GM23338 (cell line): Measurements from ENCODE around the gene PPAN. TPM values are rescaled to one million over a fixed set of nuclear protein-coding genes. Genes with fewer than 3 reads are reported as not detected.

Experiments
- ATAC-seq: fragments of 200-7000 bp; cut with Tn5 transposase; 3 replicates; pipeline ENCODE4 v1.9.1; 2020
- DNase-seq: peaks from one replicate; pipeline ENCODE4 v3.0.0-alpha.2; 2015; ENCODE audit warnings: low spot score
- H2AFZ ChIP-seq: fragments of 200-600 bp; sonication (generic); 2 replicates; pipeline ENCODE4 v1.8.0; 2016; ENCODE audit warnings: antibody characterized with exemption, mild to moderate bottlenecking, moderate library complexity
- H3F3A ChIP-seq: fragments of 200-600 bp; sonication (generic); replicated peaks from 2 replicates; pipeline ENCODE4 v1.8.0; 2017; ENCODE audit warnings: antibody characterized with exemption, mixed run types, low read depth
- H3K27ac ChIP-seq: fragments of 200-600 bp; sonication (generic); 2 replicates; pipeline ENCODE4 v1.6.1; 2016; ENCODE audit warnings: low read depth
- H3K27me3 ChIP-seq: fragments of 200-600 bp; sonication (generic); 2 replicates; pipeline ENCODE4 v1.8.0; 2016; ENCODE audit warnings: mild to moderate bottlenecking, mixed run types, moderate library complexity; ENCODE audit not compliant: insufficient read depth
- H3K36me3 ChIP-seq: fragments of 200-600 bp; sonication (generic); 2 replicates; pipeline ENCODE4 v1.8.0; 2016; ENCODE audit warnings: mild to moderate bottlenecking; ENCODE audit not compliant: insufficient read depth
- H3K4me1 ChIP-seq: fragments of 200-600 bp; sonication (generic); 2 replicates; pipeline ENCODE4 v1.8.0; 2016; ENCODE audit warnings: mild to moderate bottlenecking, moderate library complexity; ENCODE audit not compliant: insufficient read depth
- H3K4me2 ChIP-seq: fragments of 200-600 bp; sonication (generic); 2 replicates; pipeline ENCODE4 v1.7.1; 2017; ENCODE audit warnings: mixed run types
- H3K4me3 ChIP-seq: fragments of 200-600 bp; sonication (generic); 2 replicates; pipeline ENCODE4 v1.6.1; 2016; ENCODE audit warnings: mixed run types
- H3K79me2 ChIP-seq: fragments of 200-600 bp; sonication (generic); replicated peaks from 2 replicates; pipeline ENCODE4 v1.8.0; 2017; ENCODE audit warnings: mild to moderate bottlenecking; ENCODE audit not compliant: insufficient read depth
- H3K9me2 ChIP-seq: fragments of 200-600 bp; sonication (generic); 2 replicates; pipeline ENCODE4 v1.8.0; 2017; ENCODE audit not compliant: insufficient read depth
- H4K20me1 ChIP-seq: fragments of 200-600 bp; sonication (generic); replicated peaks from 2 replicates; pipeline ENCODE4 v1.8.0; 2017; ENCODE audit warnings: mild to moderate bottlenecking; ENCODE audit not compliant: insufficient read depth
- H3K27ac Mint-ChIP-seq: 2 replicates; pipeline ENCODE4 v1.8.0; 2020; ENCODE audit warnings: inconsistent platforms, mild to moderate bottlenecking, moderate library complexity, mixed read lengths
- H3K27me3 Mint-ChIP-seq: 3 replicates; pipeline ENCODE4 v1.8.0; 2022; ENCODE audit warnings: low read depth, mild to moderate bottlenecking, moderate library complexity, mixed read lengths, inconsistent platforms; ENCODE audit not compliant: insufficient read depth, poor library complexity
- H3K36me3 Mint-ChIP-seq: 3 replicates; pipeline ENCODE4 v1.8.0; 2021; ENCODE audit warnings: low read depth, mild to moderate bottlenecking, inconsistent platforms, moderate library complexity, mixed read lengths
- H3K4me1 Mint-ChIP-seq: 3 replicates; pipeline ENCODE4 v1.8.0; 2020; ENCODE audit warnings: mild to moderate bottlenecking, inconsistent platforms, mixed read lengths
- H3K4me3 Mint-ChIP-seq: 3 replicates; pipeline ENCODE4 v1.8.0; 2021; ENCODE audit warnings: moderate library complexity, mild to moderate bottlenecking, inconsistent platforms, mixed read lengths
- H3K9me3 Mint-ChIP-seq: 3 replicates; pipeline ENCODE4 v1.8.0; 2020; ENCODE audit warnings: moderate library complexity, mild to moderate bottlenecking, inconsistent platforms, mixed read lengths
- CREB1 ChIP-seq: fragments of 250-450 bp; sonication (Bioruptor Pico); IDR thresholded peaks from 2 replicates; pipeline ENCODE4 v1.5.0; 2020; ENCODE audit warnings: low read depth, mild to moderate bottlenecking, moderate library complexity
- ETS1 ChIP-seq: IDR thresholded peaks from 2 replicates; pipeline ENCODE4 v1.6.1; 2016; ENCODE audit warnings: antibody characterized with exemption
- EZH2 ChIP-seq: fragments of 200-600 bp; sonication (generic); IDR thresholded peaks from one replicate; pipeline ENCODE4 v1.8.0; 2017; ENCODE audit warnings: antibody characterized with exemption, mild to moderate bottlenecking, low read depth; ENCODE audit not compliant: unreplicated experiment
- EZH2phosphoT487 ChIP-seq: fragments of 200-600 bp; sonication (generic); IDR thresholded peaks from one replicate; pipeline ENCODE4 v1.8.1; 2018; ENCODE audit warnings: antibody characterized with exemption; ENCODE audit not compliant: unreplicated experiment
- JUNB ChIP-seq: IDR thresholded peaks from one replicate; pipeline ENCODE4 v1.6.1; 2016; ENCODE audit warnings: antibody characterized with exemption; ENCODE audit not compliant: unreplicated experiment
- POLR2AphosphoS5 ChIP-seq: IDR thresholded peaks from 2 replicates; pipeline ENCODE4 v1.6.1; 2016; ENCODE audit warnings: antibody characterized with exemption, low read depth
- STAT1 ChIP-seq: IDR thresholded peaks from one replicate; pipeline ENCODE4 v1.6.1; 2016; ENCODE audit warnings: antibody characterized with exemption; ENCODE audit not compliant: unreplicated experiment
- ZNF114 ChIP-seq: fragments of 250-450 bp; sonication (Bioruptor Pico); IDR thresholded peaks from 2 replicates; pipeline ENCODE4 v1.5.0; 2020; ENCODE audit warnings: mild to moderate bottlenecking, moderate library complexity
- ZNF331 ChIP-seq: fragments of 250-450 bp; sonication (Bioruptor Pico); IDR thresholded peaks from 2 replicates; pipeline ENCODE4 v1.5.0; 2020; ENCODE audit warnings: low read depth, mild to moderate bottlenecking, moderate library complexity
- polyA plus RNA-seq: library from polyadenylated mRNA; unstranded; fragments of >200 nt; fragmentation: Nextera tagmentation; extraction: Ambion mirVana; gene quantifications from 2 replicates; pipeline ENCODE4 v1.2.1, GENCODE V29; 2016
- total RNA-seq: library from RNA; depleted of rRNA; stranded (reverse); fragments of >200 nt; shearing (Covaris generic); gene quantifications from 2 replicates; pipeline ENCODE4 v1.2.3, GENCODE V29; 2014
- TF ChIP-seq, protein P1 (sequence below), 2 experiments: fragments of 200-600 bp in 1 of 2; sonication (generic) in 1 of 2; conservative IDR thresholded peaks; 2 replicates each; pipeline versions ENCODE4 v1.5.1 to v1.6.1; 2016 to 2017; ENCODE audit warnings: antibody characterized with exemption in 2 of 2, low read depth in 2 of 2, mild to moderate bottlenecking in 2 of 2, moderate library complexity in 1 of 2

Gene PPAN
- total and polyA plus RNA-seq, 2 experiments from 2014 or later, result 71.8 to 81.9 TPM

GRCh38 chr19:10104665-10105508, 1.3 kb upstream of the PPAN start (continued):
- TF ChIP-seq, protein P1, sequence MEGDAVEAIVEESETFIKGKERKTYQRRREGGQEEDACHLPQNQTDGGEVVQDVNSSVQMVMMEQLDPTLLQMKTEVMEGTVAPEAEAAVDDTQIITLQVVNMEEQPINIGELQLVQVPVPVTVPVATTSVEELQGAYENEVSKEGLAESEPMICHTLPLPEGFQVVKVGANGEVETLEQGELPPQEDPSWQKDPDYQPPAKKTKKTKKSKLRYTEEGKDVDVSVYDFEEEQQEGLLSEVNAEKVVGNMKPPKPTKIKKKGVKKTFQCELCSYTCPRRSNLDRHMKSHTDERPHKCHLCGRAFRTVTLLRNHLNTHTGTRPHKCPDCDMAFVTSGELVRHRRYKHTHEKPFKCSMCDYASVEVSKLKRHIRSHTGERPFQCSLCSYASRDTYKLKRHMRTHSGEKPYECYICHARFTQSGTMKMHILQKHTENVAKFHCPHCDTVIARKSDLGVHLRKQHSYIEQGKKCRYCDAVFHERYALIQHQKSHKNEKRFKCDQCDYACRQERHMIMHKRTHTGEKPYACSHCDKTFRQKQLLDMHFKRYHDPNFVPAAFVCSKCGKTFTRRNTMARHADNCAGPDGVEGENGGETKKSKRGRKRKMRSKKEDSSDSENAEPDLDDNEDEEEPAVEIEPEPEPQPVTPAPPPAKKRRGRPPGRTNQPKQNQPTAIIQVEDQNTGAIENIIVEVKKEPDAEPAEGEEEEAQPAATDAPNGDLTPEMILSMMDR (conservative IDR thresholded peaks at IDR 0.05; ENCODE audit: low read depth in 2 of 2), result no peak
- TF ChIP-seq JUNB (no peak), ZNF114 (CRISPR knock-in tag) (no peak)

DNA sequence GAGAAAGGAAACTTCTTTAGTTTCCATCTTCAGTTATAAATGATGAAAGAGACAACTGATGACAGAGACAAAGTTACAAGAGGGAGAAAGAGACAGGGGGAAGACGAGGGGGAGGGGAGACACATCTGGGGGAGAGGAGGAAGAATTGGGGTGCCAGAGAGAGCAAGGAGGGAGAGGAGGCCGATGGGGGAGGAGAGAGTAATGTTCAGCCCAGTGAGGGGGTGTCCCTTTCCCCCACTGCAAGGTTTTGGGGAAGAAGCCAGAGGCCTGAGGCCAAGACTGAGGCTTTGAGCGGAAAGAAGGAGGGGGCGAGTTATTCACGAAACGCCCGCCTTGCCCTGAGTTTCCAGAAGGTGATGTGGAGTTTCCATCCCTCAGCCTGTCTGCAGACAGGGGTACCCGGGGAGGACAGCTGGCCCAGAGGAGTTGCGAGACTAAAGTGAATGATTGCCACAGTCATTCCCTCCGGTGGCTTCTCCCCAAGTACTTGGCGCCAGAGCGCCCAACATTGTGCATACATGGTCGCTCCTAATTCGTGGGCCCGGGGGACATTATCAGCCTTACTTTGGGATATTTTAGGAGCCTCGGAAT, 558 bp upstream of the PPAN start:
- peaks cover 18% of the 10 kb centered on the region for H3K27me3 Mint-ChIP-seq
- H3K27ac ChIP-seq, result no peak overlapping the region
- peak overlapping the region; percentile 96 for H3K4me3 Mint-ChIP-seq
- peak overlapping the region; percentile 77; the same call in 1 of the 2 replicates for H2AFZ ChIP-seq
- DNase-seq (no peak), ATAC-seq (no peak)
- H3K4me3 ChIP-seq, result no peak overlapping the region
- peaks cover 25% of the 10 kb centered on the region for H3K36me3 ChIP-seq
- H3K79me2 ChIP-seq, result peaks cover 24% of the 10 kb centered on the region
- no peaks in the 10 kb centered on the region for H3K9me2 ChIP-seq
- H3K27me3 ChIP-seq, result no peaks in the 10 kb centered on the region
- 0 out of 2 replicates have a peak, but pooled peaks cover 7% of the 10 kb centered on the region for H4K20me1 ChIP-seq
- peak overlapping the region; percentile 74; the same call in 1 of the 2 replicates for H3K27ac Mint-ChIP-seq
- H3K4me1 Mint-ChIP-seq, result peaks cover 8% of the 10 kb centered on the region
- no peak overlapping the region for H3K4me2 ChIP-seq
- no peak for TF ChIP-seq EZH2phosphoT487
- H3K36me3 Mint-ChIP-seq, result peaks cover 41% of the 10 kb centered on the region
- peaks cover 27% of the 10 kb centered on the region; the same call in 1 of the 2 replicates for H3F3A ChIP-seq
- H3K4me1 ChIP-seq, result peaks cover 7% of the 10 kb centered on the region; the same call in 1 of the 2 replicates
- H3K9me3 Mint-ChIP-seq, result no peaks in the 10 kb centered on the region

DNA sequence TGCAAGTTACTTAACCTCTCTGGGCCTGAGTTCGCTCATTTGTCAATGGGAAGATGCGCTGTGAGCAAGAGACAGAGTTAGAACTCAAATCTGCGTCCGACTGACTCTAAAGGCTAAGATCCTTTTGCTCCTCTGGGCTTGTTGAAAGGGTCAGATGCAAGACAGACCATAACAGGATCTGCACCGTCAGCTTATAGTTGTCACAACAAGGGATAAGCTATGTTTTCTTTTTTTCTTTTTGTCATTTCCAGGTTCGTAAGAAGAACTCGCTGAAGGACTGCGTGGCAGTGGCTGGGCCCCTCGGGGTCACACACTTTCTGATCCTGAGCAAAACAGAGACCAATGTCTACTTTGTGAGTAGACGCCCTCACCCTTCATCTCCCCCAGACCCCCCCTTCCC, 1.1 kb downstream of the PPAN start:
- Histone ChIP-seq H3K4me3 (peak overlapping the region; percentile 98), H3K27me3 (no peaks in the 10 kb centered on the region), H3K4me1 (peaks cover 7% of the 10 kb centered on the region; the same call in 1 of the 2 replicates), H3K36me3 (peaks cover 28% of the 10 kb centered on the region), H3F3A (peaks cover 40% of the 10 kb centered on the region), H3K79me2 (peaks cover 24% of the 10 kb centered on the region), H3K27ac (peak overlapping the region; percentile 50; the same call in 1 of the 2 replicates), H3K9me2 (no peaks in the 10 kb centered on the region), H3K4me2 (peak overlapping the region; percentile 97), H4K20me1 (0 out of 2 replicates have a peak, but pooled peaks cover 7% of the 10 kb centered on the region), H2AFZ (no peak overlapping the region)
- no peaks in the 10 kb centered on the region for H3K9me3 Mint-ChIP-seq
- H3K4me3 Mint-ChIP-seq, result peak overlapping the region; percentile 96
- H3K27ac Mint-ChIP-seq, result peak overlapping the region; percentile 50
- TF ChIP-seq ETS1, result no peak
- TF ChIP-seq POLR2AphosphoS5, result no peak
- no peak for TF ChIP-seq ZNF331 (CRISPR knock-in tag)
- TF ChIP-seq EZH2phosphoT487, result no peak
- no peak for TF ChIP-seq EZH2
- no peak for TF ChIP-seq JUNB
- TF ChIP-seq STAT1, result no peak
- TF ChIP-seq CREB1 (CRISPR knock-in tag), result no peak
- TF ChIP-seq ZNF114 (CRISPR knock-in tag), result no peak
- TF ChIP-seq, protein P1 (conservative IDR thresholded peaks at IDR 0.05; ENCODE audit: low read depth in 2 of 2), result no peak
- H3K4me1 Mint-ChIP-seq, result peaks cover 11% of the 10 kb centered on the region
- DNase-seq (no peak), ATAC-seq (no peak)
- peaks cover 24% of the 10 kb centered on the region for H3K27me3 Mint-ChIP-seq
- peaks cover 51% of the 10 kb centered on the region for H3K36me3 Mint-ChIP-seq
